ENCODE data around the gene ADAMTS13.

DNA sequence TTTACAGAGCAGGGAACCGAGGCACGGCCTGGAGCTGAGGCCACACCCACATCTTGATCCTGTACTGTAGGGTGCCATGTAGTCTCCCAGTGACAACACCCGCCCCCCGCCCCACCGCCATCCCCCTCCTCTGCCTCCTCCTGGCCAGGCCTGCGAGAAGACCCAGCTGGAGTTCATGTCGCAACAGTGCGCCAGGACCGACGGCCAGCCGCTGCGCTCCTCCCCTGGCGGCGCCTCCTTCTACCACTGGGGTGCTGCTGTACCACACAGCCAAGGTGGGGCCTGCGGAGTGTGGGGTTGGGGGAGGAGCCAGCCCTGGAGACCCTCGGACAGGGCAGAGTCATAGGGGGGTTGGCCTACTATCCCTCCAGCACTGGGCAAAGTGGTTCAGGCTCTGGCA is 14.5 kb downstream of the ADAMTS13 start:
- no peak for TF ChIP-seq EZH2 (IDR thresholded peaks at IDR 0.05; ENCODE audit: borderline replicate concordance, insufficient read depth, low read length, poor library complexity, severe bottlenecking)
- TF ChIP-seq, protein P1, sequence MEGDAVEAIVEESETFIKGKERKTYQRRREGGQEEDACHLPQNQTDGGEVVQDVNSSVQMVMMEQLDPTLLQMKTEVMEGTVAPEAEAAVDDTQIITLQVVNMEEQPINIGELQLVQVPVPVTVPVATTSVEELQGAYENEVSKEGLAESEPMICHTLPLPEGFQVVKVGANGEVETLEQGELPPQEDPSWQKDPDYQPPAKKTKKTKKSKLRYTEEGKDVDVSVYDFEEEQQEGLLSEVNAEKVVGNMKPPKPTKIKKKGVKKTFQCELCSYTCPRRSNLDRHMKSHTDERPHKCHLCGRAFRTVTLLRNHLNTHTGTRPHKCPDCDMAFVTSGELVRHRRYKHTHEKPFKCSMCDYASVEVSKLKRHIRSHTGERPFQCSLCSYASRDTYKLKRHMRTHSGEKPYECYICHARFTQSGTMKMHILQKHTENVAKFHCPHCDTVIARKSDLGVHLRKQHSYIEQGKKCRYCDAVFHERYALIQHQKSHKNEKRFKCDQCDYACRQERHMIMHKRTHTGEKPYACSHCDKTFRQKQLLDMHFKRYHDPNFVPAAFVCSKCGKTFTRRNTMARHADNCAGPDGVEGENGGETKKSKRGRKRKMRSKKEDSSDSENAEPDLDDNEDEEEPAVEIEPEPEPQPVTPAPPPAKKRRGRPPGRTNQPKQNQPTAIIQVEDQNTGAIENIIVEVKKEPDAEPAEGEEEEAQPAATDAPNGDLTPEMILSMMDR (IDR thresholded peaks at IDR 0.05; ENCODE audit: poor library complexity, severe bottlenecking): no peak
- no peak for TF ChIP-seq EP300 (conservative IDR thresholded peaks at IDR 0.05; ENCODE audit: poor library complexity, severe bottlenecking)
- TF ChIP-seq SMC3 (conservative IDR thresholded peaks at IDR 0.05; ENCODE audit: poor library complexity): no peak
- TF ChIP-seq, protein P2, sequence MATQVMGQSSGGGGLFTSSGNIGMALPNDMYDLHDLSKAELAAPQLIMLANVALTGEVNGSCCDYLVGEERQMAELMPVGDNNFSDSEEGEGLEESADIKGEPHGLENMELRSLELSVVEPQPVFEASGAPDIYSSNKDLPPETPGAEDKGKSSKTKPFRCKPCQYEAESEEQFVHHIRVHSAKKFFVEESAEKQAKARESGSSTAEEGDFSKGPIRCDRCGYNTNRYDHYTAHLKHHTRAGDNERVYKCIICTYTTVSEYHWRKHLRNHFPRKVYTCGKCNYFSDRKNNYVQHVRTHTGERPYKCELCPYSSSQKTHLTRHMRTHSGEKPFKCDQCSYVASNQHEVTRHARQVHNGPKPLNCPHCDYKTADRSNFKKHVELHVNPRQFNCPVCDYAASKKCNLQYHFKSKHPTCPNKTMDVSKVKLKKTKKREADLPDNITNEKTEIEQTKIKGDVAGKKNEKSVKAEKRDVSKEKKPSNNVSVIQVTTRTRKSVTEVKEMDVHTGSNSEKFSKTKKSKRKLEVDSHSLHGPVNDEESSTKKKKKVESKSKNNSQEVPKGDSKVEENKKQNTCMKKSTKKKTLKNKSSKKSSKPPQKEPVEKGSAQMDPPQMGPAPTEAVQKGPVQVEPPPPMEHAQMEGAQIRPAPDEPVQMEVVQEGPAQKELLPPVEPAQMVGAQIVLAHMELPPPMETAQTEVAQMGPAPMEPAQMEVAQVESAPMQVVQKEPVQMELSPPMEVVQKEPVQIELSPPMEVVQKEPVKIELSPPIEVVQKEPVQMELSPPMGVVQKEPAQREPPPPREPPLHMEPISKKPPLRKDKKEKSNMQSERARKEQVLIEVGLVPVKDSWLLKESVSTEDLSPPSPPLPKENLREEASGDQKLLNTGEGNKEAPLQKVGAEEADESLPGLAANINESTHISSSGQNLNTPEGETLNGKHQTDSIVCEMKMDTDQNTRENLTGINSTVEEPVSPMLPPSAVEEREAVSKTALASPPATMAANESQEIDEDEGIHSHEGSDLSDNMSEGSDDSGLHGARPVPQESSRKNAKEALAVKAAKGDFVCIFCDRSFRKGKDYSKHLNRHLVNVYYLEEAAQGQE (IDR thresholded peaks at IDR 0.05; ENCODE audit: borderline replicate concordance): no peak
- TF ChIP-seq RAD21 (conservative IDR thresholded peaks at IDR 0.05): no peak
- TF ChIP-seq POLR2AphosphoS5 (IDR thresholded peaks at IDR 0.05): no peak
- TF ChIP-seq MXI1 (conservative IDR thresholded peaks at IDR 0.05; ENCODE audit: poor library complexity, severe bottlenecking): no peak
- TF ChIP-seq TAF1 (IDR thresholded peaks at IDR 0.05; ENCODE audit: low read depth): no peak
